HEK293 (cell line): ENCODE results near the gene EML6.

ENCODE experiments used
- CTCF ChIA-PET: fragments of 350-600 bp; formaldehyde crosslinking; extraction: SDS; loops from one replicate; lab custom pipeline; 2021; ENCODE audit warnings: antibody characterized with exemption; lab: Yijun Ruan, JAX
- POLR2A ChIA-PET: fragments of 300-600 bp; formaldehyde crosslinking; extraction: SDS; loops from one replicate; lab custom pipeline; 2020; ENCODE audit warnings: antibody characterized with exemption, inconsistent platforms; lab: Yijun Ruan, JAX
- H3K27ac ChIP-seq: fragments of 200-500 bp; sonication (Bioruptor generic); 2 replicates; pipeline ENCODE4 v1.5.1; 2014; ENCODE audit warnings: low read depth, low read length, control low read depth, inconsistent platforms; ENCODE audit errors: extremely low read depth
- H3K36me3 ChIP-seq, 2 experiments: fragments of 200-500 bp in 1 of 2; sonication (Bioruptor generic) in 1 of 2; 1 replicate in 1 of 2; 2 replicates in 1 of 2; pipeline ENCODE4 v1.5.1; 2014 to 2017; ENCODE audit warnings: inconsistent platforms in 2 of 2, low read length in 2 of 2; ENCODE audit not compliant: control insufficient read depth in 2 of 2, insufficient read depth in 1 of 2
- H3K4me1 ChIP-seq: fragments of 200-500 bp; sonication (Bioruptor generic); 2 replicates; pipeline ENCODE4 v1.5.1; 2014; ENCODE audit warnings: mild to moderate bottlenecking, low read length, inconsistent platforms; ENCODE audit not compliant: control insufficient read depth, insufficient read depth
- H3K4me3 ChIP-seq: 2 replicates; pipeline ENCODE4 v1.5.1; 2011; ENCODE audit warnings: low read depth, mild to moderate bottlenecking, control low read depth, low read length, moderate library complexity
- H3K9me3 ChIP-seq: fragments of 200-500 bp; sonication (Bioruptor generic); 2 replicates; pipeline ENCODE4 v1.5.1; 2014; ENCODE audit warnings: low read depth, low read length, inconsistent platforms; ENCODE audit not compliant: control insufficient read depth, insufficient read depth
- BCL11A ChIP-seq: fragments of 450-650 bp; formaldehyde crosslinking; IDR thresholded peaks from 2 replicates; pipeline ENCODE4 v1.5.1; 2016; ENCODE audit warnings: low read depth, missing biosample characterization, missing genetic modification characterization
- GLI4 ChIP-seq: fragments of 450-650 bp; formaldehyde crosslinking; IDR thresholded peaks from 2 replicates; pipeline ENCODE4 v1.5.1; 2016; ENCODE audit warnings: missing biosample characterization, missing genetic modification characterization
- KLF10 ChIP-seq: fragments of 450-650 bp; IDR thresholded peaks from 2 replicates; pipeline ENCODE4 v1.5.1; 2018; ENCODE audit warnings: missing biosample characterization, mild to moderate bottlenecking, missing genetic modification characterization
- MEIS1 ChIP-seq: sonication (generic); formaldehyde crosslinking; IDR thresholded peaks from 2 replicates; pipeline ENCODE4 v1.8.1; 2022; ENCODE audit warnings: missing genetic modification reagents, mild to moderate bottlenecking, borderline replicate concordance
- ZNF175 ChIP-seq: fragments of 450-650 bp; formaldehyde crosslinking; IDR thresholded peaks from 2 replicates; pipeline ENCODE4 v1.5.1; 2016; ENCODE audit warnings: missing biosample characterization, missing genetic modification characterization
- ZNF37A ChIP-seq: fragments of 450-650 bp; IDR thresholded peaks from 2 replicates; pipeline ENCODE4 v1.5.1; 2018; ENCODE audit warnings: missing biosample characterization, missing genetic modification characterization
- ZNF561 ChIP-seq: fragments of 450-650 bp; IDR thresholded peaks from 2 replicates; pipeline ENCODE4 v1.5.1; 2018; ENCODE audit warnings: missing biosample characterization, missing genetic modification characterization, borderline replicate concordance
- ZNF571 ChIP-seq: fragments of 450-650 bp; formaldehyde crosslinking; IDR thresholded peaks from 2 replicates; pipeline ENCODE4 v1.5.0; 2017; ENCODE audit warnings: missing biosample characterization, missing genetic modification characterization
- ZNF610 ChIP-seq: fragments of 450-650 bp; formaldehyde crosslinking; IDR thresholded peaks from 2 replicates; pipeline ENCODE4 v1.5.1; 2016; ENCODE audit warnings: missing biosample characterization, missing genetic modification characterization, borderline replicate concordance
- ZNF701 ChIP-seq: fragments of 450-650 bp; formaldehyde crosslinking; IDR thresholded peaks from 2 replicates; pipeline ENCODE4 v1.5.1; 2016; ENCODE audit warnings: missing biosample characterization, missing genetic modification characterization
- ZNF76 ChIP-seq: fragments of 450-650 bp; formaldehyde crosslinking; IDR thresholded peaks from 2 replicates; pipeline ENCODE4; 2016; ENCODE audit warnings: low read depth, missing biosample characterization, missing genetic modification characterization, borderline replicate concordance
- TF ChIP-seq, protein P1 (sequence below): fragments of 450-650 bp; formaldehyde crosslinking; IDR thresholded peaks from 2 replicates; pipeline ENCODE4 v1.5.1; 2016; ENCODE audit warnings: missing biosample characterization, missing genetic modification characterization, borderline replicate concordance
- TF ChIP-seq, protein P2 (sequence below): sonication (generic); formaldehyde crosslinking; IDR thresholded peaks from 2 replicates; pipeline ENCODE4 v1.8.1; 2022; ENCODE audit warnings: mild to moderate bottlenecking, moderate library complexity, missing genetic modification reagents
- TF ChIP-seq, protein P3 (sequence below): fragments of 450-650 bp; formaldehyde crosslinking; IDR thresholded peaks from 2 replicates; pipeline ENCODE4 v1.5.1; 2016; ENCODE audit warnings: missing biosample characterization, missing genetic modification characterization

The EML6 gene

DNA sequence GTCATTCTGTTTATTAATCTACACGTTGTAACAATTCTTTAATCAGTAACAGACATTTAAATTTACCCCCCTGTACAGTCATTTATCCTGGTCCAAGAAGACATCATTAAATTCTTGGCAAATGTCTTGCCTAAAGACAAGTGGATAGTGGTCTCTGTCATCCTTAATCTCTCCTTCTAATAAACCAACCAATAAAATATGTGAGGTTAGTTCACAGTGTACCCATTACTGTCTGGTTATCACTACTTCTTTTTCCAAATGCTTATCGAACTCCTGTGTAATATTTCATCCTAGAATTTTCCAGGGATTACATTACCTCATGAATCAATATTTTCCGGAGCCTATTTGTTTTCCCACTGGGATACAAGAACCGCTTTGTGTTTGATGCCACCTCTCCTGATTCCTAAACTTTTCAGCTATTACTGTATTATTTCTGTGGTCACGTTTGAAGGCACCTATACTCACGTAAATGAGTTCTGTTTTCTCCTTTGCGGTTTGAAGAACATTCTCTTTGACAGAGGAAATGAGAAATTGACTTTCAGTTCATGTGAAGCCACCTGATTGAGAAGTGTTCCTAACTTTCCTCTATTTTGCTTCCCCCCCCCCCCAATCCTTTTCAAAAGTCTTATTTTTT lies 195.3 kb downstream of the EML6 start:
- H3K4me1 ChIP-seq = no peaks in the 10 kb centered on the region
- H3K4me3 ChIP-seq = no peak overlapping the region
- TF ChIP-seq ZNF610 (tag by site-specific recombination) (no peak), ZNF571 (no peak), ZNF76 (tag by site-specific recombination) (no peak), ZNF701 (tag by site-specific recombination) (no peak), BCL11A (tag by site-specific recombination) (no peak), ZNF561 (tag by site-specific recombination) (no peak), KLF10 (no peak), MEIS1 (CRISPR knock-in tag) (no peak), ZNF175 (tag by site-specific recombination) (no peak), GLI4 (tag by site-specific recombination) (no peak)
- TF ChIP-seq, protein P1, sequence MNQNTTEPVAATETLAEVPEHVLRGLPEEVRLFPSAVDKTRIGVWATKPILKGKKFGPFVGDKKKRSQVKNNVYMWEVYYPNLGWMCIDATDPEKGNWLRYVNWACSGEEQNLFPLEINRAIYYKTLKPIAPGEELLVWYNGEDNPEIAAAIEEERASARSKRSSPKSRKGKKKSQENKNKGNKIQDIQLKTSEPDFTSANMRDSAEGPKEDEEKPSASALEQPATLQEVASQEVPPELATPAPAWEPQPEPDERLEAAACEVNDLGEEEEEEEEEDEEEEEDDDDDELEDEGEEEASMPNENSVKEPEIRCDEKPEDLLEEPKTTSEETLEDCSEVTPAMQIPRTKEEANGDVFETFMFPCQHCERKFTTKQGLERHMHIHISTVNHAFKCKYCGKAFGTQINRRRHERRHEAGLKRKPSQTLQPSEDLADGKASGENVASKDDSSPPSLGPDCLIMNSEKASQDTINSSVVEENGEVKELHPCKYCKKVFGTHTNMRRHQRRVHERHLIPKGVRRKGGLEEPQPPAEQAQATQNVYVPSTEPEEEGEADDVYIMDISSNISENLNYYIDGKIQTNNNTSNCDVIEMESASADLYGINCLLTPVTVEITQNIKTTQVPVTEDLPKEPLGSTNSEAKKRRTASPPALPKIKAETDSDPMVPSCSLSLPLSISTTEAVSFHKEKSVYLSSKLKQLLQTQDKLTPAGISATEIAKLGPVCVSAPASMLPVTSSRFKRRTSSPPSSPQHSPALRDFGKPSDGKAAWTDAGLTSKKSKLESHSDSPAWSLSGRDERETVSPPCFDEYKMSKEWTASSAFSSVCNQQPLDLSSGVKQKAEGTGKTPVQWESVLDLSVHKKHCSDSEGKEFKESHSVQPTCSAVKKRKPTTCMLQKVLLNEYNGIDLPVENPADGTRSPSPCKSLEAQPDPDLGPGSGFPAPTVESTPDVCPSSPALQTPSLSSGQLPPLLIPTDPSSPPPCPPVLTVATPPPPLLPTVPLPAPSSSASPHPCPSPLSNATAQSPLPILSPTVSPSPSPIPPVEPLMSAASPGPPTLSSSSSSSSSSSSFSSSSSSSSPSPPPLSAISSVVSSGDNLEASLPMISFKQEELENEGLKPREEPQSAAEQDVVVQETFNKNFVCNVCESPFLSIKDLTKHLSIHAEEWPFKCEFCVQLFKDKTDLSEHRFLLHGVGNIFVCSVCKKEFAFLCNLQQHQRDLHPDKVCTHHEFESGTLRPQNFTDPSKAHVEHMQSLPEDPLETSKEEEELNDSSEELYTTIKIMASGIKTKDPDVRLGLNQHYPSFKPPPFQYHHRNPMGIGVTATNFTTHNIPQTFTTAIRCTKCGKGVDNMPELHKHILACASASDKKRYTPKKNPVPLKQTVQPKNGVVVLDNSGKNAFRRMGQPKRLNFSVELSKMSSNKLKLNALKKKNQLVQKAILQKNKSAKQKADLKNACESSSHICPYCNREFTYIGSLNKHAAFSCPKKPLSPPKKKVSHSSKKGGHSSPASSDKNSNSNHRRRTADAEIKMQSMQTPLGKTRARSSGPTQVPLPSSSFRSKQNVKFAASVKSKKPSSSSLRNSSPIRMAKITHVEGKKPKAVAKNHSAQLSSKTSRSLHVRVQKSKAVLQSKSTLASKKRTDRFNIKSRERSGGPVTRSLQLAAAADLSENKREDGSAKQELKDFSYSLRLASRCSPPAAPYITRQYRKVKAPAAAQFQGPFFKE (tag by site-specific recombination) = no peak
- TF ChIP-seq, protein P2, sequence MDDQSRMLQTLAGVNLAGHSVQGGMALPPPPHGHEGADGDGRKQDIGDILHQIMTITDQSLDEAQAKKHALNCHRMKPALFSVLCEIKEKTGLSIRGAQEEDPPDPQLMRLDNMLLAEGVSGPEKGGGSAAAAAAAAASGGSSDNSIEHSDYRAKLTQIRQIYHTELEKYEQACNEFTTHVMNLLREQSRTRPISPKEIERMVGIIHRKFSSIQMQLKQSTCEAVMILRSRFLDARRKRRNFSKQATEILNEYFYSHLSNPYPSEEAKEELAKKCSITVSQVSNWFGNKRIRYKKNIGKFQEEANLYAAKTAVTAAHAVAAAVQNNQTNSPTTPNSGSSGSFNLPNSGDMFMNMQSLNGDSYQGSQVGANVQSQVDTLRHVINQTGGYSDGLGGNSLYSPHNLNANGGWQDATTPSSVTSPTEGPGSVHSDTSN = no peak
- TF ChIP-seq, protein P3, sequence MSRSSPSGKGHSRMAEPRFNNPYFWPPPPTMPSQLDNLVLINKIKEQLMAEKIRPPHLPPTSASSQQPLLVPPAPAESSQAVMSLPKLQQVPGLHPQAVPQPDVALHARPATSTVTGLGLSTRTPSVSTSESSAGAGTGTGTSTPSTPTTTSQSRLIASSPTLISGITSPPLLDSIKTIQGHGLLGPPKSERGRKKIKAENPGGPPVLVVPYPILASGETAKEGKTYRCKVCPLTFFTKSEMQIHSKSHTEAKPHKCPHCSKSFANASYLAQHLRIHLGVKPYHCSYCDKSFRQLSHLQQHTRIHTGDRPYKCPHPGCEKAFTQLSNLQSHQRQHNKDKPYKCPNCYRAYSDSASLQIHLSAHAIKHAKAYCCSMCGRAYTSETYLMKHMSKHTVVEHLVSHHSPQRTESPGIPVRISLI (tag by site-specific recombination) = no peak
- POLR2A ChIA-PET = no interaction called here
- no peaks in the 10 kb centered on the region for H3K36me3 ChIP-seq
- CTCF ChIA-PET = interaction anchor here (0.7 kb wide), 1 partner anchor 493 kb away, joined by 3 read pairs; no protein-coding TSS in a partner anchor
- H3K27ac ChIP-seq = no peak overlapping the region
- no peaks in the 10 kb centered on the region for H3K9me3 ChIP-seq

DNA sequence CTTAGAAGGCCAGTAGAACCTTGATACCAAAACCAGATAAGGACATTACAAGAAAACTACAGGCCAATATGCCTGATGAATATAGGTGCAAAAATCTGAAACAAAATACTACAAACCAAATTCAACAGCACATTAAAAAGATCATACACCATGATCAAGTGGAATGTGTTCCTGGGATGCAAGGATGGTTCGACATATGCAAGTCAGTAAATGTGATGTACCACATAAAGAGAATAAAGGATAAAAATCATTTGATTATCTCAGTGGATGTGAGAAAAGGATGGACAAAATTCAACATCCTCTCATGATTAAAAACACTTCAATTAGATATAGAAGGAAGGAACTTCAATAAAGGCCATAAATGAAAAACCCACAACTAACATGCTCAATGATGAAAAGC lies 197.2 kb downstream of the EML6 start:
- no peak for TF ChIP-seq ZNF37A (tag by site-specific recombination)
- TF ChIP-seq, protein P2 = no peak
- POLR2A ChIA-PET = no interaction called here
- CTCF ChIA-PET = no interaction called here
- no peaks in the 10 kb centered on the region for H3K4me1 ChIP-seq
- no peaks in the 10 kb centered on the region for H3K9me3 ChIP-seq
- H3K27ac ChIP-seq = no peak overlapping the region
- no peaks in the 10 kb centered on the region for H3K36me3 ChIP-seq
- H3K4me3 ChIP-seq = no peak overlapping the region
